Measurements from ENCODE around the gene TMEM181. TPM values are rescaled to one million over a fixed set of nuclear protein-coding genes. Genes with fewer than 3 reads are reported as not detected.

TMEM181 gene
- total RNA-seq, 1 donor from 2014 or later, result 27.3 TPM

- Mint-ChIP-seq H3K36me3 (peaks cover 40% of the 10 kb centered on the region), H3K9me3 (no peaks in the 10 kb centered on the region), H3K27me3 (ENCODE audit: insufficient read depth, low read depth) (peaks cover 5% of the 10 kb centered on the region), H3K27ac (no peak overlapping the region), H3K4me1 (peaks cover 30% of the 10 kb centered on the region), H3K4me3 (no peak overlapping the region)
- Histone ChIP-seq H4K20me1 (ENCODE audit: low read depth) (peaks cover 21% of the 10 kb centered on the region), H3K4me2 (no peak overlapping the region), H2AFZ (replicated peaks) (no peak overlapping the region), H3K4me1 (peaks cover 9% of the 10 kb centered on the region), H3K4me3 (no peak overlapping the region), H3K79me2 (ENCODE audit: low read depth) (peaks cover 21% of the 10 kb centered on the region), H3F3A (ENCODE audit: low read depth) (no peaks in the 10 kb centered on the region), H3K27me3 (no peaks in the 10 kb centered on the region), H3K36me3 (no peaks in the 10 kb centered on the region), H3K9ac (no peak overlapping the region), H3K9me3 (ENCODE audit: low read depth) (no peaks in the 10 kb centered on the region), H3K27ac (no peak overlapping the region)
- DNase-seq (ENCODE audit: low spot score), result no peak
- TF ChIP-seq EZH2 (IDR thresholded peaks at IDR 0.05) (no peak), EZH2phosphoT487 (IDR thresholded peaks at IDR 0.05) (no peak), CTCF (IDR thresholded peaks at IDR 0.05) (no peak)
Observed at GRCh38 chr6:158636778-158637177, 76.9 kb downstream of the TMEM181 start.

GRCh38 chr6:158638324-158638854 is 78.5 kb downstream of the TMEM181 start:
- no peak overlapping the region for H2AFZ ChIP-seq (replicated peaks)
- Mint-ChIP-seq H3K4me3 (no peak overlapping the region), H3K27me3 (ENCODE audit: insufficient read depth, low read depth) (no peaks in the 10 kb centered on the region), H3K27ac (no peak overlapping the region), H3K4me1 (peaks cover 43% of the 10 kb centered on the region), H3K36me3 (peaks cover 43% of the 10 kb centered on the region), H3K9me3 (no peaks in the 10 kb centered on the region)
- no peak overlapping the region for H3K4me3 ChIP-seq
- H3K79me2 ChIP-seq (ENCODE audit: low read depth), result peaks cover 37% of the 10 kb centered on the region
- no peaks in the 10 kb centered on the region for H3K9me3 ChIP-seq (ENCODE audit: low read depth)
- peaks cover 13% of the 10 kb centered on the region for H3K4me1 ChIP-seq
- H3K27ac ChIP-seq, result no peak overlapping the region
- H3K9ac ChIP-seq, result no peak overlapping the region
- no peaks in the 10 kb centered on the region for H3F3A ChIP-seq (ENCODE audit: low read depth)
- H3K36me3 ChIP-seq, result no peaks in the 10 kb centered on the region
- peaks cover 37% of the 10 kb centered on the region for H4K20me1 ChIP-seq (ENCODE audit: low read depth)
- no peak overlapping the region for H3K4me2 ChIP-seq
- no peaks in the 10 kb centered on the region for H3K27me3 ChIP-seq
- TF ChIP-seq CTCF (IDR thresholded peaks at IDR 0.05), result no peak
- DNase-seq (ENCODE audit: low spot score), result no peak

- no peak for TF ChIP-seq EZH2 (IDR thresholded peaks at IDR 0.05)
- no peak for TF ChIP-seq CTCF (IDR thresholded peaks at IDR 0.05)
- no peak for TF ChIP-seq EZH2phosphoT487 (IDR thresholded peaks at IDR 0.05)
- Mint-ChIP-seq H3K36me3 (peaks cover 46% of the 10 kb centered on the region), H3K27me3 (ENCODE audit: insufficient read depth, low read depth) (no peaks in the 10 kb centered on the region), H3K4me1 (peaks cover 47% of the 10 kb centered on the region), H3K27ac (no peak overlapping the region), H3K9me3 (no peaks in the 10 kb centered on the region), H3K4me3 (no peak overlapping the region)
- no peak overlapping the region for H2AFZ ChIP-seq (replicated peaks)
- H3K9ac ChIP-seq, result no peak overlapping the region
- peaks cover 44% of the 10 kb centered on the region for H3K79me2 ChIP-seq (ENCODE audit: low read depth)
- no peaks in the 10 kb centered on the region for H3K36me3 ChIP-seq
- H3F3A ChIP-seq (ENCODE audit: low read depth), result no peaks in the 10 kb centered on the region
- H3K4me2 ChIP-seq, result no peak overlapping the region
- no peaks in the 10 kb centered on the region for H3K27me3 ChIP-seq
- no peak overlapping the region for H3K27ac ChIP-seq
- H4K20me1 ChIP-seq (ENCODE audit: low read depth), result peaks cover 44% of the 10 kb centered on the region
- H3K4me3 ChIP-seq, result no peak overlapping the region
- H3K4me1 ChIP-seq, result peaks cover 17% of the 10 kb centered on the region
- no peak for DNase-seq (ENCODE audit: low spot score)
- no peaks in the 10 kb centered on the region for H3K9me3 ChIP-seq (ENCODE audit: low read depth)
Observed at GRCh38 chr6:158639056-158639455, 79.2 kb downstream of the TMEM181 start.
